ENCODE measurements around the gene NUP210.

DNA sequence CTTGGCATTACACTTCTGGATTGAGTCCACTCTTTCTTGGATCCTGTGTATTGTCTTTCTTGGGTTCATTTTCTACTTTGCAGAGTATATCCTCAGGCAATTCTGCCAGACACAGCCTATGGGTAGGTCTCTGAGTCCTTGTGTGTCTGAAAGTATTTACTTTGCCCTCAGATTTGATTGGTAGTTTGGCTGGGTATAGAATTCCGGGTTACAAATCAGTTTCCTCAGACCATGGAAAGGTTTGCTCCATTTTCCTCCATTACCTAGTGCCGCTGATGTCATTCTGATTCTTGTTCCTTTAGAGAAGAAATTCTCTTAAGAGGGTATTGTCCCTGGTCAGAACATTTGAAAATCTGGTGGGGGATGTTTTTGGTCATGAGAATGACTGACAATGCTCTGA lies 133.2 kb downstream of the NUP210 start:
- no peak for TF ChIP-seq POLR2AphosphoS5 (IDR thresholded peaks at IDR 0.05; ENCODE audit: borderline replicate concordance, low read depth, low read length)
- TF ChIP-seq EZH2 (IDR thresholded peaks at IDR 0.05) = no peak
- no peak for TF ChIP-seq FOXP2 (optimal IDR thresholded peaks at IDR 0.05; ENCODE audit: control extremely low read depth, extremely low read length, insufficient read depth)

Data from SK-N-MC (cell line).